Activated CD4-positive, alpha-beta T cell treated with anti-CD3 and anti-CD28 coated beads, Interleukin-2, amount 10 ng/mL, durations not matched to agents 24 days and 14 days (primary cell): ENCODE results near the gene PARP2. TPM values are rescaled to one million over a fixed set of nuclear protein-coding genes. Genes with fewer than 3 reads are reported as not detected.
A peak's percentile ranks its signal among the peaks of the same experiment; 100 is the strongest.

Source experiments
- DNase-seq: peaks from one replicate; pipeline ENCODE4 v3.0.0; 2022
- H3K27ac Mint-ChIP-seq: one replicate; pipeline ENCODE4 v1.8.0; 2022; ENCODE audit warnings: mild to moderate bottlenecking, mixed read lengths
- H3K27me3 Mint-ChIP-seq: one replicate; pipeline ENCODE4 v1.8.0; 2022; ENCODE audit warnings: mixed read lengths
- H3K36me3 Mint-ChIP-seq: one replicate; pipeline ENCODE4 v1.8.0; 2022; ENCODE audit warnings: low read depth, mild to moderate bottlenecking, mixed read lengths
- H3K4me1 Mint-ChIP-seq: one replicate; pipeline ENCODE4 v1.8.0; 2021; ENCODE audit warnings: mixed read lengths
- H3K4me3 Mint-ChIP-seq: one replicate; pipeline ENCODE4 v1.8.0; 2022; ENCODE audit warnings: mild to moderate bottlenecking, moderate library complexity, mixed read lengths
- H3K9me3 Mint-ChIP-seq: one replicate; pipeline ENCODE4 v1.8.0; 2021; ENCODE audit warnings: mixed read lengths
- intact Hi-C: fragments of 100-400 bp; cut with micrococcal nuclease; formaldehyde crosslinking; loops from one replicate; pipeline ENCODE4 v1.15.1; 2023
- total RNA-seq: library from RNA; stranded (reverse); gene quantifications from 2 replicates; pipeline ENCODE4 v1.2.3, GENCODE V29; 2022

The PARP2 gene
- total RNA-seq, 1 donor from 2014 or later = 33.1 TPM

DNA sequence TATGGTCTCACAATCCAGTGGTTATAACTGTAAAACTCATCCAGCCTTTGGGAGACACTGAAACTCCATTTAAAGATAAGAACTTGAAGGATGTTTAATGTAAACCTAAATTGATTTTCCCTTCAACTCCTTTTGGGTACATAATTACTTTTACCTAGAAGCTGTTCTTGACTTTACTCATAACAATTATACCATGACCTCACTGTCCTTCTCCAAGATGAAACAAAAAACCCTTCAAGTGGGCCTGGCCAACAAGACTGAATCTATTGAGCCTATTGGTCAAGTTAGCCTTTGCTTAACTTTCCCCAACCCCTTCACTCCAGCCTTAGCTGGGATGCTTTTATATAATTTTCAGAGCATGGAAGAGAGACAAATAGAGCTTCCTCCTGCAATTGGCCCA lies 22.5 kb downstream of the PARP2 start:
- no peaks in the 10 kb centered on the region for H3K9me3 Mint-ChIP-seq
- H3K27ac Mint-ChIP-seq = no peak overlapping the region
- H3K4me1 Mint-ChIP-seq = peaks cover 5% of the 10 kb centered on the region
- H3K27me3 Mint-ChIP-seq = no peaks in the 10 kb centered on the region
- intact Hi-C loops = loop anchor here (1.0 to 2.0 kb wide), 3 partner anchors 23 to 47 kb away; partner anchors contain the start of genes CCNB1IP1, PARP2 and TEP1
- peaks cover 50% of the 10 kb centered on the region for H3K36me3 Mint-ChIP-seq
- no peak for DNase-seq
- H3K4me3 Mint-ChIP-seq = no peak overlapping the region

DNA sequence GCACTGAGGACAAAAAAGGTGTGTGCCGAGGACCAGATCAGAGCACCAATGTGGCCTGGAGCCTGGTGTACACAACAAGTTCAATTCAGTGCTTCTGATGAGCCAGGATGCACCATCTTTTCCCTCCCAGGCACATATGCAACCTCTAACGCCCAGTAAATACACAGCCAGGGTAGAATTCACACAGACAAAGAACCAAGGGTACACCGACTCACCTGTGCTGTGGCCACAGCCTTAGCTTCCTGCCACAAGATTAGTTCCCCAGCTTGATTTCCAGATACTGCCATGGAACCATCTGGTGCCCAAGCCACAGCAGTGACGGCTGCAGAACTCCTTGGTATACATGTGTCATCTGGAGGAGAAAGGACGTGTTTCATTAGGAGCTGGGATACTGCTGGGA lies 29.4 kb downstream of the PARP2 start:
- Mint-ChIP-seq H3K4me1 (peaks cover 2% of the 10 kb centered on the region), H3K27me3 (no peaks in the 10 kb centered on the region), H3K4me3 (no peak overlapping the region), H3K27ac (peak overlapping the region; percentile 10), H3K9me3 (no peaks in the 10 kb centered on the region), H3K36me3 (peaks cover 71% of the 10 kb centered on the region)
- DNase-seq = no peak
- intact Hi-C loops = no loop called here

DNA sequence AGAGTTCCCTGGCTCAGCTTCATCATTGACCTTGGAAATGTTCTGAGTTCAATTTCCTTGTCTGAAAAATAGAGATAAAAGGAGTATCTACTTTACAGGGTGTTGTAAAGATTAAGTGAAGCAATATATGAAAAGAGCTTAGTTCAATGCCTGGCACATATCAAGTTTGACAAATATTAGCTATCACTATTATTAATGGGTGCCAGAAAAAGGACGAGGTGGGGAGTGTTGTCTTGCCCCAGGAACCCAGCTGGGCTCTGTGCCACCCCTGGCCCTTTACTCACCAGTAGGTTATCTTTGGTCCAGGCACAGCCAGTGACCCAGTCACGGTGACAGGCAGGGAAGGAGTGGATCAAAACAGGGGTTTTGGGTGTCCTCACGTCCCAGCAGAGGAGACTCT lies 32.0 kb downstream of the PARP2 start:
- Mint-ChIP-seq H3K4me3 (no peak overlapping the region), H3K9me3 (no peaks in the 10 kb centered on the region), H3K27ac (no peak overlapping the region), H3K27me3 (no peaks in the 10 kb centered on the region), H3K4me1 (no peaks in the 10 kb centered on the region), H3K36me3 (peaks cover 73% of the 10 kb centered on the region)
- intact Hi-C loops = no loop called here
- DNase-seq = no peak

DNA sequence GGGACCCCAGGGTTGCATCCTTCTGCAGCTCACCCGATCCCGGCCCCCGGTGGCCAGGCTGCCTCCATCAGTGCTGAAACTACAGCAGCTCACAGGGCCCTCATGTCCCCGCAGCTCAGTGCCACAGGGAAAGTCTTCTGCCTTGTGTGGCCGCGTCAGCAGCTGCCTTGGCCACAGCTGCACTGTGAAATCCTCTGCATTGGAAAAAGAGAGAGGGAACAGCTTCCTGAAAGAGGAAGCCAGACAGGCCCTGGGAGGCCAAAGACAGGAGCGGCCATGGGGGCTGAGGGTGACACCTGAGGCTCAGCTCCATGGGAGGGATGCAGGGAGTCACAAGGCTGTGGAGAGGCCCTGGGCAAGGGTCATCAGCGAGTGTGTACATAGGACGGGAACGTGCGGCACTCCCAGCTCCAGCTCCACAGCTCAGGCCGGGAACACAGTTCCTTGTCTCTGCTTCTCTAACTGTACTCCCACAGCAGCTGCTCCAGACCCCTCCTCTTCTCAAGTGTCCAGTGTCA lies 32.7 kb downstream of the PARP2 start:
- Mint-ChIP-seq H3K9me3 (no peaks in the 10 kb centered on the region), H3K27ac (no peak overlapping the region), H3K4me1 (no peaks in the 10 kb centered on the region), H3K27me3 (no peaks in the 10 kb centered on the region), H3K36me3 (peaks cover 73% of the 10 kb centered on the region), H3K4me3 (no peak overlapping the region)
- no peak for DNase-seq
- intact Hi-C loops = no loop called here

DNA sequence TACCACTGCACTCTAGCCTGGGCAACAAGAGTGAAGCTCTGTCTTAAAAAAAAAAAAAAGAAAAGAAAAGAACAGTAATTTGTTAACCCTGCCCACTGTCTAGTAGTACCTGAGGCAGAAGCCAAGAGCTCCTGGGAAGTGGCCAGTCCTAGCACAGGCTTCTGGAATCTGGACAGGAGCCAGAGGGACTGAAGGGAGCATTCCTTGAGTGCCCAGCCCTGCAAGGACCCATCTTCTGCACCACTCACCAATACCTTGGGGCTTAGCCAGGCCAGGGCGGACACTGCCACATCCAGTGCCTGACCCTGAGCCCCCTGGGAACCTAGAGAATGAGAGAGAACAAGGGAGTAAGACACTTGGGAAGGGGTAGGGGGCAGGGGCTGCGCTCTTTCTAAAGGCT lies 33.7 kb downstream of the PARP2 start:
- Mint-ChIP-seq H3K4me3 (no peak overlapping the region), H3K27ac (no peak overlapping the region), H3K27me3 (no peaks in the 10 kb centered on the region), H3K4me1 (no peaks in the 10 kb centered on the region), H3K36me3 (peaks cover 68% of the 10 kb centered on the region), H3K9me3 (no peaks in the 10 kb centered on the region)
- no peak for DNase-seq
- intact Hi-C loops = no loop called here

DNA sequence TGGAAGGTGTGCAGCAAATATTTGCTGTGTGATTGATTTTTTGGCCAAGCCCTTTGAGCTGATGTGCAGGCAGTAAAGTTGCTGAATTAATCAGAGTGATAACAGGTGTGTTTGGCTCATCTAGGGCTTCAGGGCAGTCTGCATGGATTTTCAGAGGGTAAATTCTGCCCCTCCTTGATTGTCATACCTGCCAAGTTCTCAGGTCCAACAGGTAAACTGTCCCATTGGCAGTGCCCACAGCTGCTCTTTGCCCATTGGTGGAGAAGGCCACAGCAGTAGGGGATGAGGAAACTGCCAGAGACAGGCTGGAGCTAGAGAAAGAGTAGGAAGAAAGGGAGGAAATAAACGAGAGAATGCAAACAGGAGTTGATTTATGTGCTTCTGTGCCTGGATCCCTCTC lies 36.3 kb downstream of the PARP2 start:
- intact Hi-C loops = no loop called here
- Mint-ChIP-seq H3K9me3 (no peaks in the 10 kb centered on the region), H3K4me1 (no peaks in the 10 kb centered on the region), H3K27me3 (no peaks in the 10 kb centered on the region), H3K27ac (no peak overlapping the region), H3K4me3 (no peak overlapping the region), H3K36me3 (peaks cover 71% of the 10 kb centered on the region)
- no peak for DNase-seq

DNA sequence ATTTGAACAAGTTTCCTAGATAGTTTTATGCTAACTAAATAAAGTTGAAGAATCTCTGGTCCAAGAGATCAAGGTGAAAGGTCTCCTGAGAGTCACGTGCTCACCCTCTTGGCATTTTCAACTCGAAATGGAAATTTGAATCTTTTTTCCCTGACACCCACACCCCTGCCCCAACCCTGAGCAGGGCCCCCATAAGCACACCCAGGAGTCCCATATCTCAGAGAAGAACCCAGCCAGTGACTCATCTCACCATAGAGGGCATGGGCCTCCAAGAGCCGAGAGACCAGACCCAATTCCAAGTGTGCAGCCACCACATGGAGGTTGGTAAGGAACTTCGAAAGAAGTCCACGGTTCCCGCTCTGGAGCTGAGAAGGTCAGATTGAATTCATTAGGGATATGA lies 37.2 kb downstream of the PARP2 start:
- H3K4me1 Mint-ChIP-seq = no peaks in the 10 kb centered on the region
- no peak overlapping the region for H3K4me3 Mint-ChIP-seq
- H3K27ac Mint-ChIP-seq = no peak overlapping the region
- no peak for DNase-seq
- H3K27me3 Mint-ChIP-seq = no peaks in the 10 kb centered on the region
- peaks cover 72% of the 10 kb centered on the region for H3K36me3 Mint-ChIP-seq
- H3K9me3 Mint-ChIP-seq = no peaks in the 10 kb centered on the region
- intact Hi-C loops = no loop called here

DNA sequence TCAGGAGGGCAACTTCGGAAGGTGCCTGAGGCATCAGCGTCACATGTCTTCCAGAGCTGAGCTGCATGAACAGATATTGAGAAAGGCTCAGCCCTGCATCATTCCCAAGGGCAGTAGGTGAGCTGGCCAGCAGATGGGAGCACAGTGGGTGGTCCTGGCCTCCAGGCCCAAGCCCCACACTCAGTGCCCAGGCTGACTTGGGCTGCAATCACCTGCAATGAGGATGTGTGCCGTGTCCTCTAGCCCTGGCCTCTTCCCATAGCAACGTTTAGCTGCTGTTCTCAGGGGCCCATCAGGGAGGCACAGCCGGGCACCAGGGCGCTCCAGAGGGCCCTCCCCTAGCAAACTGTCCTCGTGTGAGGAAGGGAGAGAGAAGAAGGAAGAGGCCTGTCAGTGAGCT lies 37.9 kb downstream of the PARP2 start:
- intact Hi-C loops = no loop called here
- H3K27ac Mint-ChIP-seq = no peak overlapping the region
- no peaks in the 10 kb centered on the region for H3K4me1 Mint-ChIP-seq
- H3K27me3 Mint-ChIP-seq = no peaks in the 10 kb centered on the region
- H3K36me3 Mint-ChIP-seq = peaks cover 75% of the 10 kb centered on the region
- no peaks in the 10 kb centered on the region for H3K9me3 Mint-ChIP-seq
- no peak overlapping the region for H3K4me3 Mint-ChIP-seq
- no peak for DNase-seq

DNA sequence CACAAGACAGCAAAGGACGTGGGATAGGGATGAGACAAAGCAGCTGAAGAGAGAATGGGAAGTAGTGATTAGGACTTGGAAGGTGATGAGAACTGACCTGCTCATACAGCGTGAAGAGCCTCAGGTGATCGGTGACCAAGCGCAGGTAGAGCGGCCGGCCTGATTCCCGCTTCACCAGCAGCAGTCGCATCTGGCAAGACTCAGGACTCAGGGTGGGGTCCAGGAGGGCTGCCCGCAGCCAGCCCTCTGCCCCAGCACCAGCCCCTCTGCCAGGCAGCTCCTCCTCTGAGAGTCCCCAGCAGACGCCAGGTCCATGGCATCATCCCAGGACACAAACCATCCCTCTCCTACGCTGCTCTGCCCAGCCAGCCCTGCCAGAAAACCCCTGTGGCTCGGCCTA lies 39.1 kb downstream of the PARP2 start:
- Mint-ChIP-seq H3K36me3 (peaks cover 71% of the 10 kb centered on the region), H3K4me3 (no peak overlapping the region), H3K9me3 (no peaks in the 10 kb centered on the region), H3K27ac (no peak overlapping the region), H3K4me1 (no peaks in the 10 kb centered on the region), H3K27me3 (no peaks in the 10 kb centered on the region)
- DNase-seq = no peak
- intact Hi-C loops = no loop called here

DNA sequence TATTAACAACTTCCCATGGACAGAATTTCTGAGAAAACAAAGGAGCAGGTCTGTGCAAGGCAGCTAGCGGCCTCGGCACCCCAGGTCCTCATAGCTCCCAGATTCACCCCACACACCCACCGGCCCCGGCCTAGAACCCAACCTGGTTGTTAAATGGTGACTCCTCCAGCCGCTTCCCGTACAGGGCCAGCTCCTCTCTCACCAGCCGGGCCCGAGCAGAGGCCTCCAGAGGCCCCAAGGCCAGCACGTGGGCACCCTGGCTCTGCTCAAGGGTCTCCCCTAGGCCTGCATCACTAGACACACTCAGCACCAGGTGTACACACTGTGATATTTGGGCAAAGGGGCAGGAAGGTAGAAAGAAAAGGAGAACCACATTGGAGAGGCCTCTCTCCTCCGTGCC lies 39.6 kb downstream of the PARP2 start:
- Mint-ChIP-seq H3K36me3 (peaks cover 71% of the 10 kb centered on the region), H3K27me3 (no peaks in the 10 kb centered on the region), H3K4me1 (no peaks in the 10 kb centered on the region), H3K9me3 (no peaks in the 10 kb centered on the region), H3K4me3 (no peak overlapping the region), H3K27ac (no peak overlapping the region)
- no peak for DNase-seq
- intact Hi-C loops = no loop called here

DNA sequence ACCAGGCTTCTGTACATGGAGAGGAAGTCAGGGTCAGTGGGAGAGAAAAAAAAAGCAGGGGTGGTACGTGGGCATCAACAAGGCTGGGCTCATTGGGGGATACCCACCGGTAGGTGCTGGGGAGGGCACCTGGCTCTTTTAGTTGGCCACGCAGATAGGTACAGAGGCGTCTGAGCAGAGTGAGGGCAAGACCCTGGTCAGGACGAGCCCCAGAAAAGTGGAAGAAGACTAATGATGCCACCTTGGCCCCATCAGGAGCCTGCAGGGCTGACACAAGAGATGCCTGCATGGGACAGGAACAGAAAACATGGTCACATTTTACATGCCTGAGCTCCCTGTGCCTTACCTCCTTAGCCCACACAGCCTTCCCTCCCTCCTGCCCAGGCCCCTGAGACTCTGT lies 40.2 kb downstream of the PARP2 start:
- intact Hi-C loops = no loop called here
- DNase-seq = no peak
- Mint-ChIP-seq H3K27me3 (no peaks in the 10 kb centered on the region), H3K36me3 (peaks cover 73% of the 10 kb centered on the region), H3K4me1 (no peaks in the 10 kb centered on the region), H3K9me3 (no peaks in the 10 kb centered on the region), H3K27ac (no peak overlapping the region), H3K4me3 (no peak overlapping the region)

DNA sequence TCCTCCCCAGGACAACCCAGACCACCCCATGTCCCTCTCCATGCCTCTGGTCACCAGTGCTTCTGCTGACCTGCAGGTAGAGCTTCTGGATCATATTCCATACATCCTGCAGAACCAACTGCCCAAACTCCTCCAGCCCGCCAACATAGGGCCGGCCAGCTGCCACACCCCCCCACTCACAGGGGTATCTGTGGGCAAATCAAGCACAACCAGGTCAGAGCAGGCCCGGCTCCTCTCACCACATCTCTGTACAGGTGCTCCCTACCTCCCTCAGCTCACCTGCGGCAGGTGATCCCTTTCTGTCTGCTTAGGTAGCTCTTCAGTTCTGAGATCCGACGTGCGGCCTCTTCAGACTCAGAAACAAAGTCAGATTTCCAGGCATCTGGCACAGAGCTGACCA lies 40.9 kb downstream of the PARP2 start:
- DNase-seq = no peak
- peaks cover 75% of the 10 kb centered on the region for H3K36me3 Mint-ChIP-seq
- intact Hi-C loops = no loop called here
- no peaks in the 10 kb centered on the region for H3K4me1 Mint-ChIP-seq
- no peak overlapping the region for H3K4me3 Mint-ChIP-seq
- no peaks in the 10 kb centered on the region for H3K27me3 Mint-ChIP-seq
- no peaks in the 10 kb centered on the region for H3K9me3 Mint-ChIP-seq
- no peak overlapping the region for H3K27ac Mint-ChIP-seq

DNA sequence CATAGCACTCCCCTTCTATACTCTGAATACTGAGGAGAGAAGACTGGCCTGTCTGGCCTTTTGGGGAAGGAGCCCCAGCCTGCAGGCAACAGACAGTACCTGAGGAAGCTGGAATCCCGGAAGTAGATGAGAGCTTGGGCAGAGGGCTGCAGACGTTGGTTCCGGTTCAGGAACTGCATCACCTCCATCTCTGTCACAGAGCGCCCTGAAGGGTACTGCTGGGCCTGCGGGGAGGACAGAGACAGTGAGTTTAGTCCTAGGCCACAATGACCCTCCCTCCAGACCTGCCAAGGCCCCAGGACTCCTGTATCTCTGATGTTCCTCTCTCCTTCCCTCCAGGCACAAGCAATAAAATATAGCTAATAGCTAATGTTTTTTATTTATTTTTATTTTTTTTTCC lies 41.5 kb downstream of the PARP2 start:
- Mint-ChIP-seq H3K27me3 (no peaks in the 10 kb centered on the region), H3K9me3 (no peaks in the 10 kb centered on the region), H3K36me3 (peaks cover 74% of the 10 kb centered on the region), H3K4me3 (no peak overlapping the region), H3K27ac (no peak overlapping the region), H3K4me1 (peaks cover 3% of the 10 kb centered on the region)
- DNase-seq = no peak
- intact Hi-C loops = no loop called here

DNA sequence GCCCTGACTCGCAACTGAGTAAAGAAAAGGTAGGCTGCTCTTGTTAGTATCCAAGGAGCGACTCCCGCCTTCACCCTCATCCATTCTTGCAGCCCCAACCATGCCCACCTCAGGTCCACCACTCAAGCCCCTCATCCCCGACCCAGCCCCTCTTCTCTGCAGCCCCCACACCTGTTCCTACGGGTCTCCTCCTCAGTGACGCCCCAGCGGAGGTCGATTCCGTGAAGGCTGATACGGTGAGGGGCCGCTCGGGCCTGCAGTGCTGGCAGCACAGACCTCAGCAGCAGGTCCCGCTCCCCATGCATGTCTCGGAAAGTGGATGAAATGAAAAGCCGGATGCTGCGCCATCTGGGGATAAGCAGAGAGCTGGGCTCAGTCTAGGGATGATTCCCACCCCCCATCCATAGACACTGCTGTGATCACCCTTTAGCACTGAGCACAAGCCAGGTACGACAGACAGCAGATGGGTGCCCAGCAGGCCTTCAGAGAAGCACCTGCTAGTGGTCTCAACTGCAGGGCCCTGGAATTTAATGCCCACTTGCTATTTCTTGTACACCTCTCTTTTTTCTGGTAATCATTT lies 42.9 kb downstream of the PARP2 start:
- intact Hi-C loops = no loop called here
- no peak for DNase-seq
- Mint-ChIP-seq H3K9me3 (no peaks in the 10 kb centered on the region), H3K4me1 (peaks cover 3% of the 10 kb centered on the region), H3K27me3 (no peaks in the 10 kb centered on the region), H3K36me3 (peaks cover 72% of the 10 kb centered on the region), H3K27ac (no peak overlapping the region), H3K4me3 (no peak overlapping the region)

DNA sequence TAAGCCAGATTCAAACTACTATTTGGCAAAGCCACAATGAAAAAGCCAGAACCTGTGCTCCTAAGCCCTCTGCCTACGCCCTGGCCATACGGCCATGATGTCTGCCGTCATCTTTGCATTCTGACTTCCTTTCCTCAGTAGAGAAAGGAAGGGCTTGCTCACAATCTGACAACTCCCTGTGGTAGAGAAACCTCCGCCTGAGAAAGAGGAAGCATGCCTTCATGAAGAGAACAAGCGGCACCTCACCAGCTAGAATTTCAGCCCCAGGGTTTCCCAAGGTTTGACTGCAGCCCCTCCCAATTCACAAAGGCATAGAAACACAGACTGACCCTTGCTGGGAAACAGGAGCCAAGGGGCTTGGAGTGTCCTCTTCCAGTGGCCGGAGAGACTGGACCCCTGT lies 44.1 kb downstream of the PARP2 start:
- H3K4me3 Mint-ChIP-seq = no peak overlapping the region
- intact Hi-C loops = no loop called here
- H3K27me3 Mint-ChIP-seq = no peaks in the 10 kb centered on the region
- H3K27ac Mint-ChIP-seq = no peak overlapping the region
- H3K36me3 Mint-ChIP-seq = peaks cover 65% of the 10 kb centered on the region
- H3K4me1 Mint-ChIP-seq = peaks cover 5% of the 10 kb centered on the region
- H3K9me3 Mint-ChIP-seq = no peaks in the 10 kb centered on the region
- no peak for DNase-seq
